SU-DHL-6 (cell line): Measurements from ENCODE around the gene DERL3.

ENCODE experiments used
- CTCF ChIP-seq: fragments of 200-600 bp; sonication (generic); IDR thresholded peaks from one replicate; pipeline ENCODE4 v1.5.1; 2017; ENCODE audit warnings: antibody characterized with exemption, mild to moderate bottlenecking, low read length, moderate library complexity; ENCODE audit not compliant: insufficient read depth, poor library complexity, severe bottlenecking
- EZH2phosphoT487 ChIP-seq: fragments of 200-600 bp; sonication (generic), shearing (Covaris generic); conservative IDR thresholded peaks from 2 replicates; pipeline ENCODE4 v1.6.1; 2018; ENCODE audit warnings: mild to moderate bottlenecking, antibody characterized with exemption, low read length, moderate library complexity, mixed read lengths

GRCh38 chr22:23816156-23816976 is 22.4 kb downstream of the DERL3 start:
- TF ChIP-seq CTCF (no peak), EZH2phosphoT487 (no peak)
